Posterior vena cava (tissue), 2 donors: ENCODE data around the gene VKORC1. TPM values are rescaled to one million over a fixed set of nuclear protein-coding genes. Genes with fewer than 3 reads are reported as not detected.

Source experiments
- DNase-seq: peaks from one replicate; pipeline ENCODE4 v3.0.0-alpha.2; 2020; ENCODE audit warnings: low spot score
- intact Hi-C, 2 donors: fragments of 100-400 bp; cut with DNase I; formaldehyde crosslinking; loops; one replicate each; pipeline versions ENCODE4 v1.14.1 to v1.14.2; 2022 to 2023
- total RNA-seq, 2 donors: library from RNA; stranded (reverse); fragmentation: NEBNext Ultra II Directional; extraction: Animal tissue kit (Norgen Biotek cat#: 25700); gene quantifications; one replicate each; pipeline ENCODE4 v1.2.1, GENCODE V29; 2021
- donor health status: DM: yes; HTN: yes; CAD: no.
- donor health status: DM: yes; HTN: yes; CAD: no.

Gene VKORC1
- total RNA-seq, 2 donors from 2014 or later, result 77.8 to 113 TPM

DNA sequence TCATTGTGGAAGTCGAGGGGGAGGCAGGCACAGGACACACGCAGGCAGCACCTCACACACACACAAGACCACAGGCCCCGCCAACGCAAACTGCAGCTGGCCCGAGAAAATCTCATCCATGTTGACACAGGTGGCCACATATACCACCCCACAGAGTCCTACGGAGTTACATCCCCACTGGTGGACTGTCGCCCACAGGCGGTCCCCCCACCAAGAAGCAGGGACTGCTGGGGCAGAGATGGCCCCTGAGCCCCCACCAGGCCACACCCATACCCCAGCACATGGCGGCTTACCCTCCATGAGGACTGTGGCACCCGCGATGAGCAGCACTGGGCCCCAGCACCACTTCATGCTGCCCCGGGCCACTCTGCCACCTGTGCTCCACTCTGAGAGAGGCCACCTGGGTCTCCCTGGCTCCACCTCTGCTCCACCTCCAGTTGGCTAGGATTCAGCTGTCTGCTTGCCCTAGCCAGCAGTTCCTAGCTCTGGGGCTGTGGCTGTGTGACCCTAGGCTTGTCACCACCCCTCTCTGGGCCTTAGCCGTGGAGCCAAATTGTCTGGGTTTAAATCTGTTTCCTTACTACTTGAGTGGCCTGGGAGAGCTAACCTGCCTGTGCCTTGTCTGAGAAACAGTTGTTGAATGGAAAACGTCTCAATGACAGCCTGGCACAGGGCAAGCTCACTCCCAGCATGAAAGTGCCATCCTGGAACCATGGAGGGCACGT lies 6.0 kb downstream of the VKORC1 start, which contains the start of gene PRSS53:
PRSS53 (minus strand) TSS at position 485 of the 725 bp plus-strand sequence; CDS start at position 351, 134 bp downstream.
- no peak for DNase-seq
- intact Hi-C loops, result loop anchor here in 1 of 2 donors (10.0 kb wide), 1 partner anchor 374 kb away; no protein-coding TSS in a partner anchor

DNA sequence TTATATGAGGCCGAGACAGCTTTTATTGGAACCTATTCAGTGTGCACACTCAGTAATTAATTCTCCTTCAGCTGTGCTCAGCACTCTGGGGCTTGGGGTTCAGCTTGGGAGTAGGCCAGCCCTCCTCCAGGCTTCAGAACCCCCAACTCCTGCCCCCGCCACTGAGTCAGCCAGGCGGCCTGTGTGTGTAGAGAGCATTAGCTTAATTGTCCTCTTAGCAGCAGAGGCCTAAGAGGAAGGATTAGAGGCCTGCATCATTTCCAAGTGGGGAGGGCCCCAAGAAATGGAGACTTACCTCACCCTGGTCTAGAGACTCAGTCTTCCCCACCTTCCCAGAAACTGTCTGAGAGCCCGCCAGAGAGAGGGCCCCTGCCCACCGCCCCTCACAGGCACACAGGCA lies 6.6 kb downstream of the VKORC1 start:
- intact Hi-C loops, result loop anchor here in 1 of 2 donors (10.0 kb wide), 1 partner anchor 373 kb away; no protein-coding TSS in a partner anchor
- no peak for DNase-seq

DNA sequence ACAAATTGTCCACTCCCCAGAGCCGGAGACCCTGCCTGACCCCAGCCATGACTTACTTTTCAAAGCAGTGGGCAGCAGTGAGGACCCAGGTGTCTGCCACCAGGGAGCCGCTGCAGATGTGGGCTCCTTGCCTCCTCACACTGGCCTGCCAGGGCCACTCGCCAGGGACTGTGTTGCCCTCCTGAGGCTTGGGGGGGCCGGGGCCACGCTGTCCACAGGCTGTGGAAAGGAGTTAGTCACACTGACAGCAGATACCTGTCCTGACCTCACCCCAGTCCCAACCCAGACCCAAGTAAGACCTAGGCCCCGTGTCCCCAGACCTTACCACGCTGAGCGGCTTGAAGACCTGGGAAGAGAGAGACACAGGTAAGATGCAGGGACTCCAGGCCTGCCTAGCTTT lies 7.1 kb downstream of the VKORC1 start:
- DNase-seq, result no peak
- intact Hi-C loops, result loop anchor here in 1 of 2 donors (10.0 kb wide), 1 partner anchor 373 kb away; no protein-coding TSS in a partner anchor

DNA sequence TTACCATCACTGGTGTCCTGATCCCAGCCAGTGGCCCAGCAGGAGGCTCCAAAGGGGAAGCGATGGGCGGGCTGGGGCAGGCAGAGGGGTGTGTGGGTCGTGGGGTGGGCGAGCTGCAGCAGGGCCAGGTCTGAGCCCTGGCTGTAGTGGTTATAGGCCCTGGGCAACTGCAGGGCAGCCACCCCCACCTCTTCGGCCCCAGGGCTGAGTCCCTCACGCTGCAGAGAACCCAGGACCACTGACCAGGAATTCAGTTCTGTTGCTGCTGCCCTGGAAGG lies 8.0 kb downstream of the VKORC1 start:
- intact Hi-C loops, result loop anchor here in 1 of 2 donors (10.0 kb wide), 1 partner anchor 372 kb away; no protein-coding TSS in a partner anchor
- DNase-seq, result no peak

DNA sequence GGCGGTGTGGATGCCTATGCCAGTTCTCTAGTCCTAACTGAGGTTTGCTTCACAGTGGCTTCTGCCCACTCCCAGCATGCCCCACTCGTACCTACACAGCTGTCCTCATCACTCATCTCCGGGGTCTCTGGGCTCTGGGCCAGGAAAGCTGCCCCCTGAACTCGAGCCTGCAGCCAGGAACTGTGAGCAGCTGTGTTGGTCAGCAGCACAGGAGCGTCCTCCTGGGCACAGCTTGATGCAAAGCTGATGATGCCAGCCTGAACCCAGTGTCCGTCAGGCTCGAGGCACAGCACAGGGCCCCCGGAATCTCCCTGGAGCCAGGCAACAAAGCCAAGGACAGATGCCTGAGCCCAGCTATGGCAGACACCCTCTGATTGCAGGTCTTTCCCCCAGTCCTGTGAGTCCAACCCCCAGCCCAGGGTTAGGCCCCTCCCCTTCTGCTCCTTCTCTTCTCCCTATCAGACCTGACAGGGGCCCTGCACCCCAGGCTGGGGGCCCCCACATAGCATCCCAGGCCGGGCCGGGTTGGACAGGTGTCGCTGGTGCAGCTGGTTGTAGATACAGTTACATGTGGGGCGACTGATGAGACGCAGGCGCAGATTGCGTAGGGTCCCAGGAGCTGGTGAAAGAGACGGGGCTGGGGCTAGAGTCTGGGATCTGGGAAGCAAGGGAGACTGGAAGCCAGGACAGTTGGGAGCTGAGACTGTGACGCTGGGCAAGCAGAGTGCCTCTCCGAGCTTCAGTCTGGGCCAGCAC lies 8.5 kb downstream of the VKORC1 start:
- intact Hi-C loops, result loop anchor here in 1 of 2 donors (10.0 kb wide), 1 partner anchor 371 kb away; no protein-coding TSS in a partner anchor
- DNase-seq, result no peak

DNA sequence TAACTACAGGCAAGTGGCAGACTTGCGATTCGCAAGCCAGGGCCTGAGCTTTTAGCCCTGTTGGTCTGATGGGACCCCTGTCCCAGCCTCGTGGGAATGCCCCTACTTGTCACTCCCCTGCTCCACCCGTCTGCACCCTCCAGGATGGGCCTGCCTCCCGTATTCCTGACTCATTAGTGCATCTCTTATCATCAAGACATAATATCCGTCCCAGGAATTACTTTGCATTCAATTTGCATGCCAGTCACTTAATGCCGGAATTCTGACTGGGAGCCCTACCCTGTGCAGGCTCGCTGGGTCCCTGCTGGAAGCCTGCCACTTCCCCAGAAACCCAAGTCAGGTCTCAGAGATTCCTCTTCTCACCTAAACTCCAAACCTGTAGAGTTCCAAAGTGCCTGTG lies 9.2 kb downstream of the VKORC1 start:
- intact Hi-C loops, result loop anchor here in 1 of 2 donors (10.0 kb wide), 1 partner anchor 371 kb away; no protein-coding TSS in a partner anchor
- DNase-seq, result no peak

DNA sequence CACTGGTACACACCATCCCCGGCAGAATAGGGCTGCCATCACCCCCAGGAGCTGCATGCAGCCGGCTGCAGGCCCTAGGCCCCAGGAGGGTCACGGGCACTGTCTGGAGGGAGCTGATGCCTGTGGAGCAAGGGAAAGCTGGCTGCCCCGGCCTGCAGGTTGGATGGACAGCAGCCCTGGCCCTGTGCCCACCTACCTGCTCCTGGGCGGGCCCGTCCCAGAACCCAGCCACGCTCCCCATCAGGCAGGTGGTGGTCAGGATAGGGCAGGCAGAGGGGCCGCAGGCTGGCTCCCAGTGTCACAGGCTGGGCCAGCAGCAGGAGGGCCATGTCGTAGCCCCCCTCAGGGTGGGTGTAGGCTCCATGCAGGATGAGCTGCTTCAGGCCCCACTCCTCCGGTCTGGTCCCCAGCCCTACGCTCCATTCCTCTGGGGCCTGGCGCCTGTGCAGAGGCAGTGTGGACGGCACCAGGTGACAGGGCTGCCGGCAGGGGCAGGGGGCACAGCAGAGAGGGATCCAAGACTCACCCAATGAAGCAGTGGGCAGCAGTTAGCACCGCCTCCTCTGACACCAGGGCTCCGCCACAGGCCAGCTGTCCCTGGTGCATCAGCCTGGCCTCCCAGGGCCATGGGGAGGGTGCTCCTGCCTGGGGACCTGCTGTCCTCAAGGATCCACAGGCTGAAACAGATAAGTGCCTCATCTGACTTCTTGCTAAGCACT lies 9.9 kb downstream of the VKORC1 start:
- intact Hi-C loops, result loop anchor here in 1 of 2 donors (10.0 kb wide), 1 partner anchor 370 kb away; no protein-coding TSS in a partner anchor
- no peak for DNase-seq

DNA sequence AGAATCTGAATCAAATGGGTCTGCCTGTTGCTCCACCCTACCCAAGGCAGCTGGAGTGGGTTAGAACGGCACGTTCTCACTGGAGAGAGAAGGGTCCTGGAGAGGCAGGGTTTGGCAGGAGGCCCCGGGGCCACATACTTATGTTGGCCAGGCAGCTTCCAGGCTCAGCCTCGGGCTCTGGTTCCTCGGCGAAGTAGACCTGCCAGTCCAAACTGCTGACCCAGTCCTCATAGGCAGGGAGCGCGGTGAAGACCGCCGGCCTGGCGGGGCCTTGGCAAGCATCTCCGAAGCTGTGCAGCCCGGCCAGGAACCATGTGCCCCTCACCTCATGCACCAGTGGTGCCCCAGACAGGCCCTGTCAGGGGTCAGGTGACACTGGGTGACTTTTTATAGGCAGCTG lies 10.6 kb downstream of the VKORC1 start:
- intact Hi-C loops, result loop anchor here in 1 of 2 donors (10.0 kb wide), 1 partner anchor 369 kb away; no protein-coding TSS in a partner anchor
- DNase-seq, result no peak

DNA sequence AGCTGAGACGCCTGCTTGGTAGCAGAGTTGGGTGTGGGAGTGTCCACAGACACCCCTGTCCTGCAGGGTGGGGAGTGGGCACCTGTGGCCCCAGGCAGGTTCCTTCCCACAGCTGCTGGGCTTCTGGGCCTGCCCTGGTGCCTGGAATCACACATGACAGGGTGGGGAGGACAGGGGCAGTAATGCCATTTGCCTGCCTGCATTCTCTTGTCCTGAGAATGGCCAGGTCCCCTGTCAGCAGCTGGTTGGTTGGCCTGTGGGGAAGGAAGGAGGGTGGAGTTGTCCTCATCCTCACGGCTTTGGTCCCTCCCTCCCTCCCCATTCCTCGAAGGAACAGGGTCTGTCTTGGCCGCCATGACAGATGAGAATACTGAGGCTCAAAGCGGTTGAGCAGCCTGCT lies 11.0 kb downstream of the VKORC1 start:
- DNase-seq, result no peak
- intact Hi-C loops, result loop anchor here in 1 of 2 donors (10.0 kb wide), 1 partner anchor 369 kb away; no protein-coding TSS in a partner anchor

DNA sequence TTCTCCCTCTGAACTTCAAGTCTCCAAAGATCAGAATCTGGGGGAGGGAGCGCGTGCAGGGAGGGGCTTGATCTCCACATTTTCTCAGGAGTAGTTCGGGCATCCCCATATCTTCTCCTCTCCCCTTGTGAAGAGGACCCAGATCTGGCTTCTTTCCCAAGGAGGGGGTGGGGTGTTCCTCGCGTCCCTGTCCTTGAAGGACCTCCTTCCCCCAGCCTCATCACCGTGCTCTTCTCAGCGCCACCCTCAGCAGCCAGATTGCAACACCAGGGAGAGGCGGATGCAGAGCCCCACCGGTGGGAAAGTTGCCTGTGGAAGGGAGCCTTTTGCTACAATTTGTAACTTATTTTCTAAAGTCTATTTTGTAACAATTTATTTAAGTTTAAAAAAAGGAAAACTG lies 11.5 kb downstream of the VKORC1 start:
- intact Hi-C loops, result loop anchor here in 1 of 2 donors (10.0 kb wide), 1 partner anchor 368 kb away; no protein-coding TSS in a partner anchor
- no peak for DNase-seq

DNA sequence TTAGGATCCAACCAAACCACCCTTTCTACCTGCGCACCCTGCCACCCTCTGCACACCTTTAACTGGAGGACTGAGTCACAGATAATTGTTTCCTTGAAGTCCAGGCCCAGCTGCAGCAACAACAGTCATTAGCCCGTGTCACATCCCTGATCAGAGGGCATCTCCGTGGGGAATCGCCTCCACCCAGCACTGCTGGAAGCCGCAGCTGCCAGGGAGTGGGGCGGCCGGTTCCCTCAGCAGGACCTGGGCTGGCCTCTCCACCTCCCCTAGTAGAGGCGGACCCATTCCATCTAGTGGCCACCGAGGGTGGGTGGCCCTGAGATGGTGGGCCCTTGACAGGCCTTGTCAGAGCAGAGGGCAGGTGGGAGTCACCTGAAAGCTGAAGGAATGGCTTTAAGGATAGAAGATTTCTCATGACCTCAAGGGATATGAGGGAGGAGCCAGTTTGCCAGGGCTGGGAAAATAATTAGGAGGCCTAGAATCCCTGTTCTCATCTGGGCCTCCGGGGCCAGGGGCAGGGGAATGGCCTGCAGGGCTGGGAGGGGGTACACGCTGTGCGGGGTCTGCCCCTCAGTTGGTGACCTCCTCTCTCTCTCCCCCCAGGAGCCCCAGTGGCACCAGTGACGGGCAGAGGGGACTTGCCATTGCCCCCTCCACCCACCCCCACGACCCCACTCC lies 12.1 kb downstream of the VKORC1 start:
- intact Hi-C loops, result loop anchor here in 1 of 2 donors (10.0 kb wide), 1 partner anchor 368 kb away; no protein-coding TSS in a partner anchor
- no peak for DNase-seq

DNA sequence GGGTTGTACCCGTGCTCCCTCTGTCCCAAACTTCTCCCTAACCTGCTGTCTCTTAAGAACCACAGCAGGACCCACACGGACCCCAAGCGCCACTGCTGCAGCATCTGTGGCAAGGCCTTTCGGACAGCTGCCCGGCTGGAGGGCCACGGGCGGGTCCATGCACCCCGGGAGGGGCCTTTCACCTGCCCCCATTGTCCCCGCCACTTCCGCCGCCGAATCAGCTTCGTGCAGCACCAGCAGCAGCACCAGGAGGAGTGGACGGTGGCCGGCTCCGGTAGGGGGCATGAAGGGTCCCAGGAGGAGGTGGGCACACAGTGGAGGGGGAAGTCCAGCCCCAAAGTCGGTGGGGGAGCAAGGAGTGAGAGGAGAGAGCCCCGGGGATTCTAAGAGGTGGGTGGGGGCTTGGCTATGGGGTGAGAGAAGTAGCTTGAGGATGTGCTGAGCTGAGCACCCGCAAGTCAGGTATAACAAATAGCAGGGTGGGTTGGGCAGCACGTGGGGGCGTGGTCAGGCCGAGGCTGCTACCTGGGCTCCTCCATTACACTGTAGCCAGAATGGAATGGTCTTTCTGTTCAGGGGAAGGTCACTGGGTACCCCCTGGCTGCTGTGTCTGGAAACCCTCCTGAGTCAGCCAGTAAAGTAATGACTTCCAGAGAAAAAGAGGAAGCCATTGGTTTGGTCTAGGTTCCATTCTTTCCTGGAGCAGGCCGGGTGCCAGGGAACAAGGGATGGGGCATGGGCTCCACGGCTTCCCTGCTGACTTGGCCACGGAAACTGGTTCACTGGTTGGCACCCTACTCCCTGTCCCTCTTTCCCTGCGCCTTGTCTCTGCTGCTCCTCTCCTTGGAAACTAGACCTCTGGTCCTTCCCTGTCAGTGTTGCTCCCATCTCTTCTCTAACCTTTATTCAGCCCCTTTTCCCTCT lies 12.9 kb downstream of the VKORC1 start:
- peak; percentile 81 for DNase-seq
- intact Hi-C loops, result loop anchor here in 1 of 2 donors (10.0 kb wide), 1 partner anchor 367 kb away; no protein-coding TSS in a partner anchor

DNA sequence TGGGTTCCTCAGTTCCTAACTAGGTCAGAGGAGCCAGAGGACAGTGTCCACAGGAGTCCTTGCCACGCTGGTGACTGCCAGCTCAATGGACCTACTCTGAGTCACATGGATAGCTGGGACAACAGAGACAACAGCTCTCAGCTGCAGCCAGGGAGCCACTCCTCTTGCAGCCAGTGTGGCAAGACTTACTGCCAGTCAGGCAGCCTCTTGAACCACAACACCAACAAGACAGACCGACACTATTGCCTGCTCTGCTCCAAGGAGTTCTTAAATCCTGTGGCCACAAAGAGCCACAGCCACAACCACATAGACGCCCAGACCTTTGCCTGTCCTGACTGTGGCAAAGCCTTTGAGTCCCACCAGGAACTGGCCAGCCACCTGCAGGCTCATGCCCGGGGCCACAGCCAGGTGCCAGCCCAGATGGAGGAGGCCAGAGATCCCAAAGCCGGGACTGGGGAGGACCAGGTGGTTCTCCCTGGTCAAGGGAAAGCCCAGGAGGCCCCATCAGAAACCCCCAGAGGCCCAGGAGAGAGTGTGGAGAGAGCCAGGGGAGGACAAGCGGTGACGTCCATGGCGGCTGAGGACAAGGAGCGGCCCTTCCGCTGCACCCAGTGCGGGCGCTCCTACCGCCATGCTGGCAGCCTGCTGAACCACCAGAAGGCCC lies 13.7 kb downstream of the VKORC1 start:
- intact Hi-C loops, result loop anchor here in 1 of 2 donors (10.0 kb wide), 1 partner anchor 366 kb away; no protein-coding TSS in a partner anchor

DNA sequence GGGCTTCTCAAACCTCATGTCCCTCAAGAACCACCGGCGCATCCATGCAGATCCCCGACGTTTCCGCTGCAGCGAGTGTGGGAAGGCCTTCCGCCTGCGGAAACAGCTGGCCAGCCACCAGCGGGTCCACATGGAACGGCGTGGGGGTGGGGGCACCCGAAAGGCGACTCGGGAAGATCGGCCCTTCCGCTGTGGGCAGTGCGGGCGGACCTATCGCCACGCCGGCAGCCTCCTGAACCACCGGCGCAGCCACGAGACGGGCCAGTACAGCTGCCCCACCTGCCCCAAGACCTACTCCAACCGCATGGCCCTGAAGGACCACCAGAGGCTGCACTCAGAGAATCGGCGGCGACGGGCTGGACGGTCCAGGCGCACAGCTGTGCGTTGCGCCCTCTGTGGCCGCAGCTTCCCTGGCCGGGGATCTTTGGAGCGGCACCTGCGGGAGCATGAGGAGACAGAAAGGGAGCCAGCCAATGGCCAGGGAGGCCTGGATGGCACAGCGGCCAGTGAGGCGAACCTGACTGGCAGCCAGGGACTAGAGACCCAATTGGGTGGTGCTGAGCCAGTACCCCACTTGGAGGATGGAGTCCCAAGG lies 14.5 kb downstream of the VKORC1 start:
- DNase-seq, result no peak
- intact Hi-C loops, result loop anchor here in 1 of 2 donors (10.0 kb wide), 1 partner anchor 365 kb away; no protein-coding TSS in a partner anchor

More for the DNA sequence above, 13.7 kb downstream of the VKORC1 start:
- DNase-seq, result no peak

DNA sequence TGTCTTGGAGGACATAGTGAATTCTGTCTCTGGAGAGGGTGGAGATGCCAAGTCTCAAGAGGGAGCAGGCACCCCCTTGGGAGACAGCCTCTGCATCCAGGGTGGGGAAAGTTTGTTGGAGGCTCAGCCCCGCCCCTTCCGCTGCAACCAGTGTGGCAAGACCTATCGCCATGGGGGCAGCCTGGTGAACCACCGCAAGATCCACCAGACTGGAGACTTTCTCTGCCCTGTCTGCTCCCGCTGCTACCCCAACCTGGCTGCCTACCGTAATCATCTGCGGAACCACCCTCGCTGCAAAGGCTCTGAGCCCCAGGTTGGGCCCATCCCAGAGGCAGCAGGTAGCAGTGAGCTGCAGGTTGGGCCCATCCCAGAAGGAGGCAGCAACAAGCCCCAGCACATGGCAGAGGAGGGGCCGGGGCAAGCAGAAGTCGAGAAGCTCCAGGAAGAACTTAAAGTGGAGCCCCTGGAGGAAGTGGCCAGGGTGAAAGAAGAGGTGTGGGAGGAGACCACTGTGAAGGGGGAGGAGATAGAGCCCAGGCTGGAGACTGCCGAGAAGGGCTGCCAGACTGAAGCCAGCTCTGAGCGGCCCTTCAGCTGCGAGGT lies 15.2 kb downstream of the VKORC1 start:
- no peak for DNase-seq
- intact Hi-C loops, result no loop called here
